ENCODE data around the gene HABP4. TPM values are rescaled to one million over a fixed set of nuclear protein-coding genes. Genes with fewer than 3 reads are reported as not detected.

Gene HABP4
- polyA plus RNA-seq, 1 experiment, result 9.2 TPM

DNA sequence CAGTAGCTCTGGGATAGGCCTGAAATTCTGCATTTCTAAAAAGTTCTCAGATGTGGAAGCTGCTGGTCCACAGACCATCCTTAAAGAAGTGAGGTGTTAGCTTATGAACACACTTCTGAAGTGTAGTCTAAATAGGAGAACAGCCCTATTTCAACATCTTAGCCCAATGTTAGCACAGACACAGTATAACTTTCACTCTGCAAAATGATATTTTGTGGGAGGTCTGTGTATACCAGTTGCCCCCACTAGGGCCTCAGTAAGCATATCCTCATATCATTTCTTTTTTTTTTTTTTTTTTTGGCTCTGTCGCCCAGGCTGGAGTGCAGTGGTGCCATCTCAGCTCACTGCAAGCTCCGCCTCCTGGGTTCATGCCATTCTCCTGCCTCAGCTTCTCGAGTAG, 7.5 kb upstream of the HABP4 start:
- no peaks in the 10 kb centered on the region for H3K36me3 ChIP-seq (ENCODE audit: control insufficient read depth, insufficient read depth, low read length)
- H3K4me3 ChIP-seq (ENCODE audit: low read depth, low read length), result no peak overlapping the region
- ChIA-PET CTCF (interaction anchor here (0.6 to 1.6 kb wide), 5 partner anchors 19 to 224 kb away, joined by 3 to 5 read pairs (median 3); no protein-coding TSS in a partner anchor), POLR2A (no interaction called here)
- no peaks in the 10 kb centered on the region for H3K27me3 ChIP-seq (ENCODE audit: control insufficient read depth, insufficient read depth, low read length)
- TF ChIP-seq CTCF (IDR thresholded peaks at IDR 0.05; ENCODE audit: insufficient read depth, low read depth, low read length), result no peak
- no peak for DNase-seq (ENCODE audit: low read depth)

- DNase-seq (ENCODE audit: low read depth), result no peak
- CTCF ChIA-PET, result interaction anchor here (0.6 kb wide), 1 partner anchor 106 kb away, joined by 3 read pairs; no protein-coding TSS in a partner anchor
Measured at GRCh38 chr9:96447406-96447805, 2.6 kb upstream of the HABP4 start.

GRCh38 chr9:96448546-96449170, 1.3 kb upstream of the HABP4 start:
- H3K27me3 ChIP-seq (ENCODE audit: control insufficient read depth, insufficient read depth, low read length), result no peaks in the 10 kb centered on the region
- TF ChIP-seq CTCF (IDR thresholded peaks at IDR 0.05; ENCODE audit: insufficient read depth, low read depth, low read length), result no peak
- POLR2A ChIA-PET, result interaction anchor here (0.5 kb wide), 1 partner anchor 13 kb away, joined by 5 read pairs; no protein-coding TSS in a partner anchor
- no peak for DNase-seq (ENCODE audit: low read depth)
- no peaks in the 10 kb centered on the region for H3K36me3 ChIP-seq (ENCODE audit: control insufficient read depth, insufficient read depth, low read length)
- CTCF ChIA-PET, result interaction anchor here (0.8 kb wide), 1 partner anchor 120 kb away, joined by 3 read pairs; no protein-coding TSS in a partner anchor
- H3K4me3 ChIP-seq (ENCODE audit: low read depth, low read length), result no peak overlapping the region

More at GRCh38 chr9:96447406-96447805, 2.6 kb upstream of the HABP4 start:
- TF ChIP-seq CTCF (IDR thresholded peaks at IDR 0.05; ENCODE audit: insufficient read depth, low read depth, low read length), result no peak
- Histone ChIP-seq H3K27me3 (ENCODE audit: control insufficient read depth, insufficient read depth, low read length) (no peaks in the 10 kb centered on the region), H3K36me3 (ENCODE audit: control insufficient read depth, insufficient read depth, low read length) (no peaks in the 10 kb centered on the region), H3K4me3 (ENCODE audit: low read depth, low read length) (no peak overlapping the region)
- POLR2A ChIA-PET, result no interaction called here

GRCh38 chr9:96449523-96449844, 485 bp upstream of the HABP4 start:
- Histone ChIP-seq H3K27me3 (ENCODE audit: control insufficient read depth, insufficient read depth, low read length) (no peaks in the 10 kb centered on the region), H3K4me3 (ENCODE audit: low read depth, low read length) (peak overlapping the region; percentile 46), H3K36me3 (ENCODE audit: control insufficient read depth, insufficient read depth, low read length) (no peaks in the 10 kb centered on the region)
- ChIA-PET POLR2A (interaction anchor here (0.6 to 1.2 kb wide), 4 partner anchors 13 to 151 kb away, joined by 3 to 6 read pairs (median 4); no protein-coding TSS in a partner anchor), CTCF (interaction anchor here (0.8 to 2.0 kb wide), 9 partner anchors 8 to 219 kb away, joined by 3 to 5 read pairs (median 3); no protein-coding TSS in a partner anchor)
- no peak for DNase-seq (ENCODE audit: low read depth)
- TF ChIP-seq CTCF (IDR thresholded peaks at IDR 0.05; ENCODE audit: insufficient read depth, low read depth, low read length), result no peak

DNA sequence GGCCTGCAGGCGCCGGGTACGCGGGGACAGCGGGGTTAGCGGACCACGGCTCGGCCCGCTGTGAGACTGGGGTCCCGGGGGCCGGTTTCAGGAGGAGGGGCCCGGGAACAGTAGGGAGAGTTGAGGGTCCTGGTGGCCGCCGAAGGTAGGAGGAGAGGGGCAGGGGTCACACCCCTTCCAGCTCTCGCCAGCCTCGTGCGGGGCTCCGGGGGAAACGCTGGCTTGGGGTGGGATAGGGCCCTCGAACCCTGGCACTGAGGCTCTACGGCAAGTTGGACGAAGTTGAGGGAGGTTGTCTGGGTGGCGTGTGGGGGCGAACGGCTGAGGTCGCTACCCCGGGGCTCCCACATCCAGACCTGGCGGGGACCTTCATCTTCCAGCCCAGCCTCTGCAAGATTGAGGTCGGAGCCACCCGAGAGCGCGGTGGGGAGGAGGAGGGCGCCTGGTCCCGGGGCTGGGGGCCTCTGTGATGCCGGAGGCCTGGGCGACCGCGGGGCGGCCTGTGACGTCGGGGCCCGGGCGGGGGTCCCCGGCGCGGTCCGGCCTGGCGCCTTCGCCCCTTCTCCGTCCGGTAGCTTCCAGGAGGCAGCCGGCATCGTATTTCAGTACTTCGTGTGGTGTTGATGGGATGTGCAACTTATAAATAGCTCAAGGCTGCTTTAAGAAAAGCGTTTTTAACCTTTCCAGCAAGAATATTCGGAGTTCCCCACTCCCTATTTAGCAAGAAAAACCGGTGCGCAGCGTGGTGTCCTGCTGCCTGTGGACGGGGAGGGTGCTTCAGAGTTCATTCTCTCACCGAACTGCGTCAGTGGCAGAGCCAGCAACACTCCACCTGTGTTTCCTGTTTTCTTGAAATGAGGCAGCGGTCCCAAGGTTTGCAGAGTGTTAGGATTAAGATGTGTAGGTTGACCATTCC, 902 bp downstream of the HABP4 start:
- Histone ChIP-seq H3K36me3 (ENCODE audit: control insufficient read depth, insufficient read depth, low read length) (no peaks in the 10 kb centered on the region), H3K4me3 (ENCODE audit: low read depth, low read length) (peak overlapping the region; percentile 69), H3K27me3 (ENCODE audit: control insufficient read depth, insufficient read depth, low read length) (no peaks in the 10 kb centered on the region)
- ChIA-PET CTCF (interaction anchor here (0.6 to 2.0 kb wide), 8 partner anchors 10 to 216 kb away, joined by 3 to 5 read pairs (median 4); no protein-coding TSS in a partner anchor), POLR2A (no interaction called here)
- no peak for DNase-seq (ENCODE audit: low read depth)
- no peak for TF ChIP-seq CTCF (IDR thresholded peaks at IDR 0.05; ENCODE audit: insufficient read depth, low read depth, low read length)

Data from BJ (cell line).